HPDE6-E6E7 (cell line): ENCODE data around the gene HNF1A.
"Not testable (repeated sequence)": the region's sequence is repeated elsewhere in the genome, so short reads cannot be mapped to it uniquely, and the experiment has no call there.

Experiments
- DNase-seq: peaks from one replicate; pipeline ENCODE4 v3.0.0; 2011; ENCODE audit warnings: missing footprints; ENCODE audit errors: extremely low spot score

The HNF1A gene

DNA sequence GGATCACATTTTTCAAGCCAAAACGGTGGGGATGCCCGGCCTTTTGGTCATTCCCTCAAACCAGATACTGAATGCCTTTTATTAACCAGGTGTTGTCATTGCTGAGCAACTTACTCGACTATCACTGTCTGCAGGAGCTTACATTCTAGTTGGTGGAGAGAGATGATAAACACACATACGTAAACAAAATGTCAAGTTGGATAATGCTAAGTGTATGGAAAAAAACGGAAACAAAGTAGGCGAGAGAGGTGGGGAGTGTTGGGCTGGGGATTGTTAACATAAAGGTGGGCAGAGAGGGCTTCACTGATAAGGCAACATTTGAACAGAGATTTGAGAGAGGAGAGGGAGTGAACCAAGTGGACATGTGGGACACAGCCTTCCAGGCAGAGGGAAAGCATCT, 33.5 kb downstream of the HNF1A start:
- DNase-seq = no peak

GRCh38 chr12:121013715-121014114, 35.4 kb downstream of the HNF1A start:
- no peak for DNase-seq

- DNase-seq = peak; percentile 83
These were observed 37.8 kb downstream of the HNF1A start, which contains the start of gene C12orf43 for GRCh38 chr12:121015825-121016766. TSS of gene C12orf43 (minus strand) at chr12:121016487. CDS start at chr12:121016474, 13 bp downstream.

GRCh38 chr12:121017966-121018491, 39.7 kb downstream of the HNF1A start:
- DNase-seq = no peak

DNA sequence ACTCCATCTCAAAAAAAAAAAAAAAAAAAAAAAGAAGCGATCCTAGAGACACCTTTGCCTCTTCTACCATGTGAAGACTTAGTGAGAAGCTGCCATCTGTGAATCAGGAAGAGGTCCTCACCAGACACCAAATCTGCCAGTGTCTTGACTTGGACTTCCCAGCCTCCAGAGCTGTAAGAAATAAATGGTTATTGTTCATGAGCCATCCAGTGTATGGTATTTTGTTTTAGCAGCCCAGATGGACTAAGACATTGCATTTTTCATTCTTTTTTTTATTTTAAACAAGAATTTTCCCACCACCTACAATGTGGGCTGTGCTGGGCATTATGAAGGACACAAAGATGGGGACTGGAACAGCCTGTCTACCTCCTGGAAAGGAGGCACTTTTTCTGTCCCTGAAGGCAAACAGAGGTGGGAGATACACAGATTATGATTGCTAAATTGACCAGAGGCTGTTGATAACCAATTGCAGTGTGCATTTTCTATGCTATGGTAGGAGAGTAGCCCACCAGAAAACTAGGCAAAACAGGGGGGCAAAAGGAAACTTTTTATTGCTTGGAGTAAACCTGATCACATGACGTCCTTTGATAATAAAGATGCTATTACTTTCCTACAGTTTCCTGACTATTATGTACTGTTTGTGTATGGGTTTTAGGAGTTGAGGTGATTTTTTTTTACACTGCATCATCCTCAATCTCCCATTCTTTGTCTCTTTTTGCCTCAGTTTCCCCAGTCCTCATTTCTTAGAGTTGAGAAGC, 40.7 kb downstream of the HNF1A start:
- no peak for DNase-seq

DNA sequence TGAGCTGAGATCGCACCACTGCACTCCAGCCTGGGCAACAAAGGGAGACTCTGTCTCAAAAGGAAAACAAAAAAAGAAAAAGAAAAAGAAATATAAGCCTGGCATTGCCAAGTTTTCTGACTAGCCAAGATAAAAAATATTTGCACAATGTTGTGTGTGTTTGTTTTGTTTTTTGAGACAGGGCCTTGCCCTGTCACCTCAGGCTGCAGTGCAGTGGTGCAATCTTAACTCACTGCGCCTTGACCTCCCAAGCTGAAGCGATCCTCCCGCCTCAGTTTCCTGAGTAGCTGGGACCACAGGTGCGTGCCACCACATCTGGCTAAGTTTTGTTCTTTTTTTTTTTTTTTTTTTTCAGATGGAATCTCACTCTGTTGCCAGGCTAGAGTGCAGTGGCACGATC, 43.4 kb downstream of the HNF1A start:
- DNase-seq = no peak

DNA sequence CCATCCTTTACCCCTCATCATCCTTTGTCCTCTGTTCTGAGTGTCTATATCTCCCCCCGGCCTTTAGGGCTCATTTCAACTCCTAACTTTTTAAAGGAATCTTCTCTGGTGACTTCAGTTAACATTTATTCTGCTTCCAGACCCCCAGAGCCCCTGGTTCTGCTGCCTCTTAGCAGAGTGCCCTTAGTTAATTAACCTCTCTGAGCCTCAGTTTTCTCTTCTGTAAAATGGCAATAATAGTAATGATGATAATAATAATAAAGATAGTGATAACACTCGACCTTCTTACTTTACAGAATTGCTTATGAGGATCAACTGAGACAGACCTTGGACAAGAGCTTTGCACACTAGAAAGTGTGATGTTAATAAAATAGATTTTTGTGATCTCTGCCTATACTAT, 44.4 kb downstream of the HNF1A start:
- DNase-seq = no peak

GRCh38 chr12:121023799-121024198, 45.5 kb downstream of the HNF1A start:
- no peak for DNase-seq

DNA sequence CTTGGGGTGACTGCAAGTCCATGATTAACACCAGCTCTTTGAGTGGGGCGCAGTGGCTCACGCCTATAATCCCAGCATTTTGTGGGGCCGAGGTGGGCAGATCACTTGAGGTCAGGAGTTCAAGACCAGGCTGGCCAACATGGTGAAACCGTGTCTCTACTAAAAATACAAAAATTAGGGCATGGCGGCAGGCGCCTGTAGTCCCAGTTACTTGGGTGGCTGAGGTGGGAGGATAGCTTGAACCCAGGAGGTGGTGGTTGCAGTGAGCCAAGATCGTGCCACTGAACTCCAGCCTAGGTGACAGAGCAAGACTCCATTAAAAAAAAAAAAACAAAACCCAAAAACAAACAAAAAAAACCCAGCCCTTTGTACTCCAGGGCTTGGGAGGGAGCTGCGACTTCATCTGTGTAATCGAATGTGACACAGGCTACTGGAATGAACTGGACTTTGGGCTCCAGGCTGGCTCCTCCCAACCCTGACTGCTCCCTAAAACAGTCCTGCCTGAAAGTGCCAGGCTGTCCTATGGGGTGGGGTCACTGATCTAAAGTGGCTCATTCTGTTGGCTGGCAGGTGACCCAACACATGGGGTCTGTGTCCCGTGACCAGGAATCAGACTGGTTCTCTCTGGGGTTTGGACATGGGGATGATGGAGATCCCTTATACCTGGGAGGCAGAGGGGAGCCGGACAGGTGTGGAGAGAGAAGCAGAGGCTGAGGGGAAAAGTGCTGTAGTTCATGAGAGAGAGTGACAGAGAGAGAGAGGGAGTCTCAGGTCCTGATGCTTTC, 47.3 kb downstream of the HNF1A start:
- no peak for DNase-seq

- no peak for DNase-seq
These were observed 48.1 kb downstream of the HNF1A start for GRCh38 chr12:121026274-121027045.

DNA sequence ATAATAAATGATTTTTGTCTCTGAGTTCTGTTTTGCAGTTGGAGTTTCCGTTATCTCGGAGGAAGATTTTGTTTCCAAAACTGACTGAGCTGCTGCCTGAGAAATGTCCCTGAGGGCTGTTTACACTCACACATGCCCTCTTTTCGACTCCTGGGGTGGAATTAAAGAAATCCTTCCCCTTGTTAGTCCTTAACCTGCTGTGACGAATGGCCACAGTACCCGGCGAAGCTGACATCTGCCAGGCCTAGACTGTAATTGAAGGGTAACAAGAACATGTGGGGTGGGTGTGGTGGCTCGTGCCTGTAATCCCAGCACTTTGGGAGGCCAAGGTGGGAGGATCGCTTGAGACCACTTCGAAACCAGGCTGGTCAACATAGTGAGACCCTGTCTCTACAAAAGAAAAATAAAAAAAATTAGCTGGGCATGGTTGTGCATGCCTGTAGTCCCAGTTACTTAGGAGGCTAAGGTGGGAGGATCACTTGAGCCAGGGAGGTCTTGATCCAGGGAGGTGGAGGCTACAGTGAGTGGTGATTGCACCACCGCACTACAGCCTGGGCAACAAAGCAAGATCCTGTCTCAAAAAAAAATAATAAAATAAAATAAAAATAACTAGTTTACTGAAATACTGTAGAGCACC, 52.4 kb downstream of the HNF1A start:
- DNase-seq = no peak

DNA sequence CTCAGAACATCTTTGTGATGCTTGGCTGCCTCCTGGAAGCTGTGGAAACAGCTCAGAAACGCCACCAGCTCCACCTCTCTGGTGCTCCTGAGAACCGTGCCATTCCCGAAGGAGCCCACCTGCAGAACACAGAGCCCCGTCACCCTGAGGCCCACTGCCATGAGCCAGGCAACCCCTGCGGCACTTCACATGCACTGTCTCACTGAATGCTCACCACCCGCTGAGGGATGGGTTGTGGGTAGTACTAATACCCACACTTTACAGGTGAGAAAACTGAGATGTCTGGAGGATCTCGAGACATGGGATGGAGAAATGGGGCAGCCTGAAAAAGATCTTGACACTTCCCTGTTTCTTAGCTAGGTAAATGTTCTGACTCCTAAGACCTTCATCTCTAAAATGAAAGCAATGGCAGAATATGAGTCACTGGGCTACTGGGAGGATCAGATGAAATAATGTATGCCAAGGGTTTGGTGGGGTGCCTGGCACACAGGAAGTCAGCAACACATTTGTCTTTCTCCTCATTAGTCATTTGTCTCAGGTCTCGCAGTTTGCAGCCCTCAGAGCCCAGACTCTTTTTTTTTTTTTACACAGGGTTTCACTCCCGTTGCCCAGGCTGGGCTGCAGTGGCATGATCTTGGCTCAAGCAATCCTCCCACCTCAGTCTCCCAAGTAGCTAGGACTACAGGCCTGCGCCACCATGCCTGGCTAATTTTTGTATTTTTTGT, 55.4 kb downstream of the HNF1A start:
- peak; percentile 36 for DNase-seq

DNA sequence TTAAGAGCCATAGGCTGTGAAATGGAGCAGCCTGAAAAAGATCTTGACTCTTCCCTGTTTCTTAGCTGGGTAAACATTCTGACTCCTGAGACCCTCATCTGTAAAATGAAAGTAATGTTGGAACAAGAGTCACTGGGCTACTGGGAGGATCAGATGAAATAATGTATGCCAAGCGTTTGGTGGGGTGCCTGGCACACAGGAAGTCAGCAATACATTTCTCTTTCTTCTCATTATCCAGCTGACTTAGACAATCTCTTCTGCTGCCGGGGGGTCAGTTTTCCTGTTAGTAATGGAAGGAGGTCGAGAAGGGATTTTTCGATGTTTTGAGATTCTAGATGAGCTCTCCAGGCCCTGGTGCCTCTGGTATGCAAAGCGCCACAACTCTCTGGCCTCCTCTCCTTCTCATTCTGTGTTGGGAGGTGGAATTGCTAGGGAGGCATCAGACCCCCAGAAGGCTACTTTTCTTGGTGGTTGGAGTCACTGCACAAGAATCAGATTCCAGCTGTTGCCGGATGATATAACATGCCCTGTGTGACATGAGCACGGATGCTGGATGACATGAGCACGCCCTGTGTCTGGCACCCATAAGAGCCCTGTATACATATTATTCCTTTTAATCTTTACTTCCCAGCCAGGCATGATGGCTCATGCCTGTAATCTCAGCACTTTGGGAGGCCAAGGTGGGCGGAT, 56.4 kb downstream of the HNF1A start:
- no peak for DNase-seq

- DNase-seq = peak; percentile 46
These were observed 58.5 kb downstream of the HNF1A start for GRCh38 chr12:121036810-121037326.

DNA sequence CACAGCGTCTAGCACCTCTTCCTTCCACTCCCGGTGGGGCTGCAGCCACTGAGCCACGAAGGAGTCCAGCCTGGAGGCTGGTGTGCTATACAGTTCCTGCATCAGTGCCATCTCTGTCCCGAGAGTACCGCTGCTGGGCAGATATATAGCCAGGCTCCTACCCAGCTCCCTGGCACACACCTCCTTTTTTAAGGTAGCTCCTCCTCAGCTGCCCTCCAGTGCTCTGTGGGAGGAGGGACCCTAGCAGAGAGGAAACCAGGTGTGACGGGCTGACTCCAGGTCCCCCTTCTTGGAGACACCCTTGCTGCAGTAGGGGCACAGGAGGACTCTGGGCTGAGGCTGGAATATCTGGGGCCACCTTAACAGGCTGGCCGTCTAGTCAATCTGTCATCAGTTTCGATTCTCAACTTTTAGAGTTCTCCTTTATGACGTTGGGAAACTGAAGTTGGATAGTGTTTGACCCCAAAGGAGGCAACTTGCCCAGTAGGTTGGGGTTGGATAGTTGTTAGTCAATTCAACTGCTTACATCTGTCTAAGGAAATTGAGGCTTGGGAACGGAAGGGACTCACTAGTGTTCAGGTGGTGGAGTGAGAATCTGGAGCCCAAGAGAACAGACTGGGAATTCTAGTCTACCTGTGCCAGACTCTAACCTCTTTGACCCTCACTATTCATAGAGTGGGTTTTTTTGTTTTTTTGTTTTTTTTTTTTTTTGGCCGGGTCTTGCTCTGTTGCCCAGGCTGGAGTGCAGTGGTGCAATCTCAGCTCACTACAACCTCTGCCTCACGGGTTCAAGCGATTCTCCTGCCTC, 60.7 kb downstream of the HNF1A start, which contains the start of gene OASL:
OASL (minus strand) TSS at position 386 of the 808 bp plus-strand sequence; CDS start at position 111, 275 bp downstream.
- DNase-seq = peak; percentile 70

DNA sequence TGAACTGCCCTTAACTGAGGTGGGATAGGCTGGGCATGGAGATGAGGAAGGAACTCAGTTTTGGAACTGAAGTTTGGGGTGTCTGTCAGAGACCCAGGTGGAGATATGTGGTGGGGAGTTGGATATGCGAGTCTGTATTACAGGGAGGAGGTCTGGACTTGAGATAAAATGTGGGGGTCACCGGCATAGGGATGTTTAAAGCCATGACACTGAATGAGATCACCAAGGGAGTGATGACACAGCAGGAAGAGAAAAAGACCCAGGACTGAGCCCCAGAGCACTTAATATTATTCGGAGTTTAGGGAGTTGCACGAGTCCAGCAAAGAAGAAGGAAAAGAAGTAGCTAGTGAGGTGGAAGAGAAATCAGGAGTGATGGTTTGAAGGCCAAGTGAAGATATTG, 64.7 kb downstream of the HNF1A start:
- DNase-seq = no peak

- not testable (repeated sequence) for DNase-seq
These were observed 69.1 kb downstream of the HNF1A start for GRCh38 chr12:121047400-121047799.

GRCh38 chr12:121048442-121048841, 70.1 kb downstream of the HNF1A start:
- no peak for DNase-seq
